Aorta (tissue), 5 donors: ENCODE results near the gene IQSEC1. TPM values are rescaled to one million over a fixed set of nuclear protein-coding genes. Genes with fewer than 3 reads are reported as not detected.

Source experiments
- ATAC-seq: fragments of 200-7000 bp; cut with Tn5 transposase; one replicate; pipeline ENCODE4 v1.9.1; 2022; ENCODE audit warnings: moderate library complexity; ENCODE audit not compliant: low FRiP score
- DNase-seq, 2 donors: peaks; one replicate each; pipeline ENCODE4 v3.0.0-alpha.2; 2020
- H3K27ac ChIP-seq, 2 donors: one replicate each; pipeline ENCODE4 v1.5.1; 2013; ENCODE audit warnings: low read length in 2 of 2, mild to moderate bottlenecking in 2 of 2, moderate library complexity in 2 of 2, control low read depth in 1 of 2, inconsistent platforms in 1 of 2, low read depth in 1 of 2
- H3K27me3 ChIP-seq, 2 donors: one replicate each; pipeline ENCODE4 v1.6.1; 2013; ENCODE audit warnings: control low read depth in 1 of 2, low read length in 1 of 2, mild to moderate bottlenecking in 1 of 2, moderate library complexity in 1 of 2; ENCODE audit not compliant: insufficient read depth in 2 of 2, control insufficient read depth in 1 of 2
- H3K36me3 ChIP-seq, 2 donors: one replicate each; pipeline ENCODE4 v1.6.1; 2013; ENCODE audit warnings: control low read depth in 1 of 2, low read length in 1 of 2, mild to moderate bottlenecking in 1 of 2; ENCODE audit not compliant: insufficient read depth in 2 of 2, control insufficient read depth in 1 of 2
- H3K4me1 ChIP-seq, 2 donors: one replicate each; pipeline ENCODE4 v1.6.1; 2013; ENCODE audit warnings: low read length in 2 of 2, control low read depth in 1 of 2, mild to moderate bottlenecking in 1 of 2, moderate library complexity in 1 of 2; ENCODE audit not compliant: insufficient read depth in 2 of 2, control insufficient read depth in 1 of 2
- H3K4me3 ChIP-seq, 2 donors: one replicate each; pipeline ENCODE4 v1.5.1; 2013; ENCODE audit warnings: low read length in 2 of 2, control low read depth in 1 of 2, mild to moderate bottlenecking in 1 of 2
- H3K9me3 ChIP-seq: one replicate; pipeline ENCODE4 v1.6.1; 2013; ENCODE audit warnings: mild to moderate bottlenecking, low read length; ENCODE audit not compliant: control insufficient read depth
- WGBS, 2 donors: extraction: QIAGEN DNeasy Blood & Tissue Kit; methylation state at CpG; one replicate each; pipeline ENCODE4 v1.1.7; 2013; 5-methylcytosine and 5-hydroxymethylcytosine counted together
- intact Hi-C, 2 donors: fragments of 100-400 bp; cut with DNase I; formaldehyde crosslinking; loops; one replicate each; pipeline versions ENCODE4 v1.14.2 to v1.15.0; 2022
- polyA plus RNA-seq, 2 donors: library from polyadenylated mRNA; stranded (reverse); fragments of 200-250 nt; gene quantifications; one replicate each; pipeline ENCODE4 v1.2.3, GENCODE V29; 2013
- total RNA-seq, 2 donors: library from RNA; stranded (reverse); fragmentation: NEBNext Ultra II Directional; extraction: Animal tissue kit (Norgen Biotek cat#: 25700); gene quantifications; one replicate each; pipeline ENCODE4 v1.2.1, GENCODE V29; 2021
- donor health status: healthy with polysubstance abuse.
- donor health status: Bipolar disorder and iron deficiency.
- donor health status: DM: no; HTN: no; CAD: no.
- donor health status: DM: no; HTN: no; CAD: no.
- donor health status: DM: yes; HTN: yes; CAD: no.

Gene IQSEC1
- total and polyA plus RNA-seq, 4 donors, result 12.6 to 84.7 (median 49.9) TPM

DNA sequence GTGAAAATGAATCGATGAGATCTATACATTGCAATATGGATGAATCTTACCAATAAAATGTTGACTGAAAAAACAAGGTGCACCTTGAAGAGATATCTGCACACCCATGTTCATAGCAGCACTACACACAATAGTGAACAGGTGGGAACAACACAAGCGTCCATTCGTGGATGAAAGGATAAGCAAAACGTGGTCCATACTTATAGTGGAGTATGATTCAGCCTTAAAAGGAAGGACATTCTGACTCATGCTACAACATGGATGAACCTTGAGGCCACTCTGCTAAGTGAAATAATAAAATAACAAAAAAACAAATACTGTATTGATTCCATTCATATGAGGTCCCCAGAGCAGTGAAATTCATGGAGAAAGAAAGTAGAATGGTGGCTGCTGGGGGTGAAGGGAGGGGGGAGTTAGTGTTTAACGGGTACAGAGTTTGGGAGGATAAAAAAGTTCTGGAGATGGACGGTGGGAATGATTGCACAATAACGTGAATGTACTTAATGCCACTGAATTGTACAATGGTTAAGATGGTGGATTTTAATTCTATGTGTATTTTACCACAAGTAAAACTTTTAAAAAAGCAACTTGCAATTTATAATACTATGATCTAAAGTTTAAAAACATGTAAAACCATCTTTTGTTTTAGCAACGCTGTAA lies 35.6 kb downstream of the IQSEC1 start:
- Histone ChIP-seq H3K4me1 (no peaks in the 10 kb centered on the region), H3K27ac (no peak overlapping the region), H3K27me3 (no peaks in the 10 kb centered on the region), H3K9me3 (no peaks in the 10 kb centered on the region), H3K36me3 (no peaks in the 10 kb centered on the region), H3K4me3 (no peak overlapping the region)
- DNase-seq (no peak), ATAC-seq (no peak)
- intact Hi-C loops, result no loop called here
- 85 to 86% methylated on average over 8 of the region's 8 CpGs for WGBS, 2 donors

DNA sequence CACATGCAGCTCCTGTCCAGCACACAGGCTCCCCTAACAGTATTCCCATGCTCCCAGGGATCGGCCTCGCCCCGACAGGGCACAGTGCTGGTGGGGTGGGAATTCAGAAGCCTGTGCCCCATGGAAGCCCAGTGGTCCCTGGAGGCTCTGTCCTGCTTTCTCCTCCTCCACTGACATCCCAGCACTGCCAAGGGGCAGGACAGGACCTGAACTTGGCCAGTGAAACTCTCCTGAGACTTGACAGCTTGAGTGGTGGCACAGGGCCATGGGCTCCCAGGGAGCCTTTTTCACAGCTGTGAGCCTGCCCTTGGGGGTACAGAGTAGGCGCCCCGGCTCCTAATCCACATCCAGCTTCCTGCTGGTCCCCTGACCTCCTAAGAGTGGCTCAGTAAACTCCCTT lies 38.4 kb downstream of the IQSEC1 start:
- peak in 1 of 2 donors; percentile 33 for DNase-seq
- Histone ChIP-seq H3K4me1 (no peaks in the 10 kb centered on the region), H3K27ac (no peak overlapping the region), H3K27me3 (no peaks in the 10 kb centered on the region), H3K9me3 (no peaks in the 10 kb centered on the region), H3K36me3 (no peaks in the 10 kb centered on the region), H3K4me3 (no peak overlapping the region)
- no peak for ATAC-seq
- 64 to 83% methylated on average over 5 of the region's 5 CpGs for WGBS, 2 donors
- intact Hi-C loops, result no loop called here

DNA sequence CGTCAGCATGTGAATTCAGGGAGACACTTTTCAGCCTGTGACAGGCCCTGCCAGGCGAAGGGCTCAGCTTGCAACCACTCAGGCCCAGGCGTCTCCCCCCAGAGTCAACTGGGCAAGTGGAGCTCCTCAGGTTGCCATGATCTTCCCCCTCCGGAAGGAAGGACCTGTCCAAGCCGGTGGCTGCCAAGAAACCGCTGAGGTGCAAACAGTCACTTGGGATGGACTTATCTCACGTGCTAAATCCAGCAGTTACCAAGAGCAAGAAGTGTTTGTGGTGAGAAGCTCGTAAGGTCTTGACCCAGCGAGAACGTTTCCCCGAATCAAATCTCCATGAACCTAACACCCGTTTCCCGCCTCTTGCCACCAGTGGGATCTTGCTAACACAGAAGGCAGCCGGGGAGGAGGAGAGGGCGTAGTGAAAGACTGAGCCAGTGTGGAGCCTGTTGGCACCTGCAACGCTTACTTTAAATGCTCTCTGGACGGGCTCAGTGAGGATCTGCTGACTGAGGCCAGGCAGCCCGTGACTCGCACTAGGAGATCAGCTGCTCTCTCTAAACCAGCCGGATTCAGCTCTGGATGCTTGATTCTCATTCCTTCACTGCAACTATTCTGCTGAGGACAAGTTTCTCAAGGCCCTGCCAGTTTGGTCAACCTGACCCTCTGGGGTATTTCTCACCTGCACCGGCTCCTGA lies 39.0 kb downstream of the IQSEC1 start:
- Histone ChIP-seq H3K27ac (no peak overlapping the region), H3K36me3 (no peaks in the 10 kb centered on the region), H3K4me3 (no peak overlapping the region), H3K27me3 (no peaks in the 10 kb centered on the region), H3K4me1 (no peaks in the 10 kb centered on the region), H3K9me3 (no peaks in the 10 kb centered on the region)
- ATAC-seq (no peak), DNase-seq (peak in 1 of 2 donors; percentile 31)
- intact Hi-C loops, result no loop called here
- 90 to 92% methylated on average over 21 of the region's 21 CpGs for WGBS, 2 donors

DNA sequence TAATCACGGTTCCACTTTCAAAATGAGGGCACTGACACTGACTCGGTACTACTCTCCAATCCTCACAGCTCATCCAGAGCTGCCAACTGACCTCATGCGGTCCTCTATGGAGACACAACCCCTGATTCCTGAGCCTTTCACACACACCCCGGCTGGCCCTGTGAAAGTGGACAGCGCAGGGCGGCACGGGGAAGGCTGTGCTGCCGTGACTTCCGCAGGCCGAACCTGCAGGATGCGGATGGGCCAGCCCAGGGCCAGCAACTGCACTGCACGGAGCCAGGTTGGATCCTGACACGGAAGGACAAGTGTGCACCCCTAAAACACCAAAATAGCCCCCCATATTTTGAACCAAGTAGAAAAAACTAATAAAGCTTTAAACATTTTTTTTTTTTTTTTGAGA lies 41.0 kb downstream of the IQSEC1 start:
- H3K36me3 ChIP-seq, result no peaks in the 10 kb centered on the region
- H3K27ac ChIP-seq, result no peak overlapping the region
- 97% methylated on average over 13 of the region's 13 CpGs for WGBS, 2 donors
- no peaks in the 10 kb centered on the region for H3K9me3 ChIP-seq
- no peak overlapping the region for H3K4me3 ChIP-seq
- no peak for ATAC-seq
- DNase-seq, result peak in 1 of 2 donors; percentile 25
- intact Hi-C loops, result no loop called here
- no peaks in the 10 kb centered on the region for H3K4me1 ChIP-seq
- no peaks in the 10 kb centered on the region for H3K27me3 ChIP-seq

DNA sequence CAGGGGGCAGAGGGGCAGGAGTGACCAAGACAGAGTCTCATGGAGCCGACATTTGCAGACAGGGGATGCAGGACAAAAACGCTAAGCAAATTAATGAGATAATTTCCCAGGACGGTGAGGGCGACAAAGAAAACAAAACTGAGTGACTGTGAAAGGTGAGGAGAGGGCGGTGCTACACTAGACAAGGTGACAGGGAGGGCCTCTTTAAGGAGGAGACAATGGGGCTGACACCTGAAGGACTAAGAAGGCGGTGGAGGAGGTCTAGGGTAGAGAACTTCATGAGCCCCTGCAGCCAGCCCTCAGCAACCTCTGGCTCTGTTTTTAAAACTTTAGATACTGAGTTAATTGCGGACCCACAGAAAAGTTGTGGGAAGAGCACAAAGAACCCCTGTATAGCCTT lies 41.6 kb downstream of the IQSEC1 start:
- H3K27me3 ChIP-seq, result no peaks in the 10 kb centered on the region
- DNase-seq (no peak), ATAC-seq (no peak)
- intact Hi-C loops, result no loop called here
- no peak overlapping the region for H3K27ac ChIP-seq
- H3K4me1 ChIP-seq, result no peaks in the 10 kb centered on the region
- H3K9me3 ChIP-seq, result no peaks in the 10 kb centered on the region
- WGBS, 2 donors, result 88 to 93% methylated on average over 7 of the region's 7 CpGs
- no peaks in the 10 kb centered on the region for H3K36me3 ChIP-seq
- H3K4me3 ChIP-seq, result no peak overlapping the region

DNA sequence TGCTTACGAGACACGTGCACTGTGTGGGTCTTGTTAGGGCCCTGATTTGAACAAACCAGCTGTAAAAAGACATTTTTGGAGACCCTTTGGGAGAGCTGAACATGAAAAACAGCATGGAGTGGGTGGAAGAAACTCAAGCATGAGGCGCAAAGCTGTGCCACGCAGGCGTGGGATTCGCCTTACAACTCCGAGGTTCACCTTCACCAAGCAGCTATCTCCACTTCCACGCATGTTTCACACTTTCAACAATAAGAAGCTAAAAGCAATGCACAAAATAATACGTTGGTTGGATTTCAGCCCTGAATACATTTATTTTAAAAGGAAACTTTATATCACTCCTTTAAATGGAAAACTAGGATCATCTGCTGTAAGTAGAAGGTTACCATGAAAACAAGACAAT lies 42.5 kb downstream of the IQSEC1 start:
- Histone ChIP-seq H3K27ac (no peak overlapping the region), H3K27me3 (no peaks in the 10 kb centered on the region), H3K4me3 (no peak overlapping the region), H3K9me3 (no peaks in the 10 kb centered on the region), H3K36me3 (no peaks in the 10 kb centered on the region), H3K4me1 (no peaks in the 10 kb centered on the region)
- DNase-seq, result no peak
- no peak for ATAC-seq
- 90 to 92% methylated on average over 9 of the region's 9 CpGs for WGBS, 2 donors
- intact Hi-C loops, result no loop called here

DNA sequence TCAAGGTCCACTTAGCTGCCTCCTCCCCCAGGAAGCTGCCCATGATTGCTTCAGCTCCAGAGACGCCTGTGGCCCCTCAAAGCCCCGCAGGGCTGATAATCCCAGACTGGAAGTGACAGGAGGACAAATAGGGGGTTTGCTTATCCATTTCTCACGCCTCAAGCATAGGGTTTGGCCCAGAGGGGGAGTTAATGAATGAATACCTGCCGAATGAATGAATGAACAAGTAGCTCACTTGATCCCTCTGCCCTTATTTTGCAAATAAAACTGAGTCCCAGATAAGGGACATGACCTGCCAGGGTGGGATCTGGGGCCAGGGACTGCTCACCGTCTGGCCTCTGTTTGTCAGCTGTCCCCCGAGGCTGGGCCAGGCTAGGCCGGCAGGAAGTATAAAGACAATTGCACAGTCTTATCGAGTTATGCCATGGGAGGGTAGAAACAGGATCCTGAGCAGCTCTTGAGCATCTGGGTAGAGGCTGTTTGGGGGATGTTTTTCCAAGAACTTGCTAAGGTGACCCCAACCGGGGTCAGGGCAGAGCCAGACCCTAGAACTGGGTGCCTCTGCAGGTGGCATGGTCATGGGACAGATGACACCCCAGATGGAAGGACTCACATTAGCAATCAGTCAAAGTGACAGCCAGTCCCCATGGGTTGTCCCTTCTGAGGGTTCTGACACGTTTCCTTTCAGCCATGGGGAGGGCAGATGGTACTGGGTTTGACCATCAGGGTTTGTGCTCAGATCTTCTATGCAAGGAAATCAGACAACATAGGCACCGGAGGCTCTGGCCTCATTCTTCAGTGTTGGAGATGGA lies 45.0 kb downstream of the IQSEC1 start:
- intact Hi-C loops, result no loop called here
- no peaks in the 10 kb centered on the region for H3K36me3 ChIP-seq
- no peak overlapping the region for H3K27ac ChIP-seq
- H3K4me1 ChIP-seq, result no peaks in the 10 kb centered on the region
- no peaks in the 10 kb centered on the region for H3K9me3 ChIP-seq
- ATAC-seq (no peak), DNase-seq (peak in 1 of 2 donors; percentile 30)
- H3K27me3 ChIP-seq, result no peaks in the 10 kb centered on the region
- H3K4me3 ChIP-seq, result no peak overlapping the region
- 87 to 88% methylated on average over 11 of the region's 11 CpGs for WGBS, 2 donors

DNA sequence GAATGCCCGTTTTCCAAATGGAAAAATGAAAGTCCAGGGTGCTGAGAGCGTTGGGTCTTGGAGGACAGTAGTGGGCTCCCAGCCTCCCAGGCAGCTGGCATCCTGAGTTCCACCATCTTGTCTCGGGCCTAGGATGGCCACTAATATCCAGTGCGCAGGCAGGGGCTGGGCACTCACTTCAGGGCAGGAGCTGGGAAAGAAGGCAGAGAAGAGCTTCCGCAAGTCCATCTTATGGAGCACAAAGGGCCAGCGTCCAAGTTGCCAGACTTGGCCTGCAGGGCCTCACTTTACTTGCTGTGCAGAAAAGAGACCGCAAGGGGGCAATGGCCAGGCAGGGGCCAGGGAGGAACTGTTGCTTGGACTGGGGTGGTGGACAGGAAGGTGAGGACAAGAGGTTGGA lies 46.1 kb downstream of the IQSEC1 start:
- no peaks in the 10 kb centered on the region for H3K4me1 ChIP-seq
- H3K9me3 ChIP-seq, result no peaks in the 10 kb centered on the region
- H3K27me3 ChIP-seq, result no peaks in the 10 kb centered on the region
- no peak overlapping the region for H3K27ac ChIP-seq
- 96 to 97% methylated on average over 7 of the region's 7 CpGs for WGBS, 2 donors
- intact Hi-C loops, result no loop called here
- H3K36me3 ChIP-seq, result no peaks in the 10 kb centered on the region
- H3K4me3 ChIP-seq, result no peak overlapping the region
- ATAC-seq, result no peak
- DNase-seq, result peak; percentile 29 to 57
